ENCODE results near the gene SELL.

GRCh38 chr1:169651035-169651434, 60.4 kb downstream of the SELL start:
- TF ChIP-seq, protein P1, sequence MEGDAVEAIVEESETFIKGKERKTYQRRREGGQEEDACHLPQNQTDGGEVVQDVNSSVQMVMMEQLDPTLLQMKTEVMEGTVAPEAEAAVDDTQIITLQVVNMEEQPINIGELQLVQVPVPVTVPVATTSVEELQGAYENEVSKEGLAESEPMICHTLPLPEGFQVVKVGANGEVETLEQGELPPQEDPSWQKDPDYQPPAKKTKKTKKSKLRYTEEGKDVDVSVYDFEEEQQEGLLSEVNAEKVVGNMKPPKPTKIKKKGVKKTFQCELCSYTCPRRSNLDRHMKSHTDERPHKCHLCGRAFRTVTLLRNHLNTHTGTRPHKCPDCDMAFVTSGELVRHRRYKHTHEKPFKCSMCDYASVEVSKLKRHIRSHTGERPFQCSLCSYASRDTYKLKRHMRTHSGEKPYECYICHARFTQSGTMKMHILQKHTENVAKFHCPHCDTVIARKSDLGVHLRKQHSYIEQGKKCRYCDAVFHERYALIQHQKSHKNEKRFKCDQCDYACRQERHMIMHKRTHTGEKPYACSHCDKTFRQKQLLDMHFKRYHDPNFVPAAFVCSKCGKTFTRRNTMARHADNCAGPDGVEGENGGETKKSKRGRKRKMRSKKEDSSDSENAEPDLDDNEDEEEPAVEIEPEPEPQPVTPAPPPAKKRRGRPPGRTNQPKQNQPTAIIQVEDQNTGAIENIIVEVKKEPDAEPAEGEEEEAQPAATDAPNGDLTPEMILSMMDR (IDR thresholded peaks at IDR 0.05) = no peak
- TF ChIP-seq POLR2AphosphoS5 (IDR thresholded peaks at IDR 0.05) = no peak
- TF ChIP-seq POLR2A (IDR thresholded peaks at IDR 0.05) = no peak
